ENCODE results near the gene AMN.
"Not testable (repeated sequence)": the region's sequence is repeated elsewhere in the genome, so short reads cannot be mapped to it uniquely, and the experiment has no call there.

The AMN gene

DNA sequence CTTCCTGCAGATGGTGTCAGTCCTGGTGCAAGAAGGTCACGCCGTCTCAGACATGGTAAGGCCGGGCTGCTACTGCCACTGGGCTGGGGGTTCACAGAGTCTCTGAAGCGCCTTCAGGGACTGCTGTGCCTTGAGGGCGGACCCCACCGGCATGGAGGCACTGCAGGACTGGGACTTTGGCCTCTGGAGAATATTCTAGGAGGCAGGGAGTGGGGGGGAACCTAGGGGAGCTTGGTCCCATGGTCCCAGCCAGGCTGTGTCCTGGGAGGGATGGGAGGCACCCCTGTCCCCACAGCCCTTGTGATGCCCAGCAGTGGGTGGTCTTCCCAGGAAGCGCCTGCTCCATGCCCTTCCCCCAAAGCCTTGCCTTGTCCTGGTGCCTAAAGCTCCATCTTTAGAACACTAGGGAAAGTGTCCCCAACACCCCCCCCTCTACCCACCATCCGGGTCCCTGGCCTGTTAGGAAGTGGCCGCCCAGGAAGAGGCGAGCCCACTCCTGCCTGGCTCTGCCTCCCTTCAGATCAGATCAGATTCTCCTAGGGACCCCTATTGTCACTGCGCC, 1.5 kb downstream of the AMN start:
- TF ChIP-seq, protein P1, sequence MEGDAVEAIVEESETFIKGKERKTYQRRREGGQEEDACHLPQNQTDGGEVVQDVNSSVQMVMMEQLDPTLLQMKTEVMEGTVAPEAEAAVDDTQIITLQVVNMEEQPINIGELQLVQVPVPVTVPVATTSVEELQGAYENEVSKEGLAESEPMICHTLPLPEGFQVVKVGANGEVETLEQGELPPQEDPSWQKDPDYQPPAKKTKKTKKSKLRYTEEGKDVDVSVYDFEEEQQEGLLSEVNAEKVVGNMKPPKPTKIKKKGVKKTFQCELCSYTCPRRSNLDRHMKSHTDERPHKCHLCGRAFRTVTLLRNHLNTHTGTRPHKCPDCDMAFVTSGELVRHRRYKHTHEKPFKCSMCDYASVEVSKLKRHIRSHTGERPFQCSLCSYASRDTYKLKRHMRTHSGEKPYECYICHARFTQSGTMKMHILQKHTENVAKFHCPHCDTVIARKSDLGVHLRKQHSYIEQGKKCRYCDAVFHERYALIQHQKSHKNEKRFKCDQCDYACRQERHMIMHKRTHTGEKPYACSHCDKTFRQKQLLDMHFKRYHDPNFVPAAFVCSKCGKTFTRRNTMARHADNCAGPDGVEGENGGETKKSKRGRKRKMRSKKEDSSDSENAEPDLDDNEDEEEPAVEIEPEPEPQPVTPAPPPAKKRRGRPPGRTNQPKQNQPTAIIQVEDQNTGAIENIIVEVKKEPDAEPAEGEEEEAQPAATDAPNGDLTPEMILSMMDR (IDR thresholded peaks at IDR 0.05; ENCODE audit: extremely low read depth, insufficient read depth, missing control alignments): no peak
- in situ Hi-C loops (cut with MboI; ENCODE audit: low pct_unique_long_range_greater_than_20kb, low sequenced_read_pairs, unreplicated experiment): no loop called here
- DNase-seq (ENCODE audit: low spot score): no peak

DNA sequence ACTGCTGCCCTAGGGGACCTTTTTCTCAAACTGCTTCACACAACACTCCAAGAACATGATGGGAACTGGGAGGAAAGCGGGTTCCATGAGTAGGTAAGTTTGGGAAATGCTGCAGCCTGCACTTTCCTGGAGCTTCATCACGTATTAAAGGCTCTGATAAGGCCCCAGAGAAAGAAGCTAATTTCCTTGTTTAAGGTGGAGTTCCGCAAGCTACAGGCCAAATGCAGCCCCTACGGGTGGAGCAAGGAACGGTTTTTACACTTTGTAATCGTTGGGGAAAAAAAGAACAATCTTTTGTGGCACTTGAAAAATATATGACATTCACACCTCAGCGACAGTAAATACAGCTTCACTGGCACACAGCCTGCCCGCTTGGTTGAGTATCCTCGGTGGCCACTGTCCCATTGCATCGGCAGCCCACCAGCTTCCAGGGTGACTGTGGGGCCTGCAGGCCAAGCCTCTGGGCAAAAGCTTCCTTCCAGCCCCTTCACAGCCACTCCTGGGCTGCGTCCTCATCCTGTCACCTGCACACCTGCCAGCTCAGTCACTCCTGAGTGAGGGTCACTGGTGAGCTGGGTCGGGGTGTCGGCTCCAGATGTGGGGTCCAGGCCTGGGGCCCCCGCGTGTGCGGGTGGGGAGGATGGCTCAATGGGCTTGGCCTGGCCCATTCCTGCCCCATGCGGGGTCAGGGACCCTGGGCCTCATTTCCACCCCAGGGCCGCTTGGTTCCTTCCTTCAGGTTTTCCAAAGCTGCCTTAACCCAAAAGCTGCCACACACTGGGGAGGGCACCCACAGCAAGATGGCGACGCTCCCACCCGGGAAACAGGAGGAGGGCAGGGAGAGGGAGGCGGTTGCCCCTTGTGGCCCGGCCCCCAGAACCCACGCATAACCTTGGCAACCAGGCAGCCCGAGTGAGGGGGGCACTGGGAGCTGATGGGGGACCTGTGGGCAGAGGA, 2.4 kb downstream of the AMN start:
- in situ Hi-C loops (cut with MboI; ENCODE audit: low pct_unique_long_range_greater_than_20kb, low sequenced_read_pairs, unreplicated experiment): no loop called here
- DNase-seq (ENCODE audit: low spot score): no peak
- TF ChIP-seq, protein P1 (IDR thresholded peaks at IDR 0.05; ENCODE audit: extremely low read depth, insufficient read depth, missing control alignments): no peak

DNA sequence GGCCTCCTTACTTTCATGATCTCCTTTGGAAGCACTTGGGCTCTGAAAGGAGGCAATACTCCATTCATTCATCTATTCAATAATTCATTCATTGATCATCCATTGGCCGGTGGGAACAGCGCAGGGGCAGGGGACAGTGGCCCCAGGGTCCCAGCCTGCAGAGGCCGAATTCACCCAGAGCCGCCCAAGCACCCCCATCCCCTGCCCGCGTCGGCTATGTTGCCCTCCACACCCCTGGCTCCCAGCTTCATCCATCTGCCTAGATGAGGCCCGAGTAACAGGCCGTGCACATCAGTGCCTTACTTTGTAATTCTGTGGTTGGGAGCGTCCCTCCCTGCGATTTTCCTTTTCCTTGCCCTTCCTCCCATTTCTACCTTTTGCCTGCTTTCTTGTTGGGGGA, 3.2 kb downstream of the AMN start:
- in situ Hi-C loops (cut with MboI; ENCODE audit: low pct_unique_long_range_greater_than_20kb, low sequenced_read_pairs, unreplicated experiment): no loop called here
- DNase-seq (ENCODE audit: low spot score): no peak
- TF ChIP-seq, protein P1 (IDR thresholded peaks at IDR 0.05; ENCODE audit: extremely low read depth, insufficient read depth, missing control alignments): no peak

DNA sequence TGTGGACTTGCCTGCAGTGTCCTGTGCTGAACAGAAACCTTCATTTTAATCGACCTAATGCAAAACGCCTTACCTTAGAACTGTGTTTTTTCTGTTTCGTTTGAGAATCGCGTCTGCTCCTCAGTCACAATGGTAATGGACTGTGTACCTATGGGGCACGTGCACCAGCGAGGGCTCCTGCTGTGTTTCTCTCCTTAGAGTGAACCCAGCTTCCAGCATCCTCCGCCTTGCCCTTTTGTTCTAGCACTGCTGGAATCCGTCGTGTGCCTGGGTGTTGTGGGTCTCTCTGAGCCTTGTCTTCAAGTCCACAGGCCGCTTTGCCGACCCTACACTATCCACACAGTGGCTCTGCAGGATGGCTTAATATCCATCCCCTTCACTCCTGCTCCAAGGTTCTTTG, 3.6 kb downstream of the AMN start:
- TF ChIP-seq, protein P1 (IDR thresholded peaks at IDR 0.05; ENCODE audit: extremely low read depth, insufficient read depth, missing control alignments): no peak
- in situ Hi-C loops (cut with MboI; ENCODE audit: low pct_unique_long_range_greater_than_20kb, low sequenced_read_pairs, unreplicated experiment): no loop called here

DNA sequence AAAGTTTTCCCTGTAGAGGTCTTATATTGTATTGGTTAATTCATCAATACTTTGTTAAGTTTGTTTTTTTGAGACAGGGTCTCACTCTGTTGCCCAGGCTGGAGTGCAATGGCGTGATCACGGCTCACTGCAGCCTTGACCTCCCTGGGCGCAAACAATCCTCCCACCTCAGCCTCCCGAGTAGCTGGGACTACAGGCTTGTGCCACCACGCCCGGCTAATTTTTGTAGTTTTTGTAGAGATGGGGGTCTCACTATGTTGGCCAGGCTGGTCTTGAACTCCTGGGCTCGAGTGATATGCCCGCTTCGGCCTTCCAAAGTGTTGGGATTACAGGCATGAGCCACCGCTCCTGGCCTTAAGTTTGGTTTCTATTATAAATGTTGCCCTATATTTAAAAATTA, 4.4 kb downstream of the AMN start:
- DNase-seq (ENCODE audit: low spot score); in situ Hi-C loops (cut with MboI; ENCODE audit: low pct_unique_long_range_greater_than_20kb, low sequenced_read_pairs, unreplicated experiment): not testable (repeated sequence)

More for the DNA sequence above, 3.6 kb downstream of the AMN start:
- no peak for DNase-seq (ENCODE audit: low spot score)

DNA sequence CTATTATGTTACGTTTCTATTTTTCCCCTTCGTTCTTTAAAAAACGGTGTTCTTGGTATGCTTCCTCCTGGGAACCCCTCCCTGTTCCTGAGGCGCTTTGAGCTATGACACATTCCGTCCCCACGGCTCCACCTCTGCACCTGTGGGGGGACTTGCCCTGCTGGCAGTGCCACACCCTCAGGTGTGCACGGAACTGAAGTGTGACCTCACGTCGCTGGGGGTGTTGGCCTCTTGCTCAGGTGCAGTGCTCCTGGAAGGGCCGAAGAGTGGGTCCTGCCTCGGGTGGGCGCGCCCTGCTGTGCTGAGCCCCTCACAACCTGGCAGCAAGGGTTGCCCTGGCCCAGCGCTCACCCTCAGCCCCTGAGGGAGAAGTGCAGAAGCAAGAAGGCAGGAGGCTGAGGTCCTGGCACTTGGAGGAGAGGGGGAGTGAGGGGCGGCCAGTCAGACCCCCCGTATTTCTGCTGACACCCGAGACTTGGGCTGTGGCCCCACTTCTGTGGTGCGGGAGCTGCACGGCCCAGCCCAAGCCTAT, 4.9 kb downstream of the AMN start:
- DNase-seq (ENCODE audit: low spot score): no peak
- TF ChIP-seq, protein P1 (IDR thresholded peaks at IDR 0.05; ENCODE audit: extremely low read depth, insufficient read depth, missing control alignments): no peak
- in situ Hi-C loops (cut with MboI; ENCODE audit: low pct_unique_long_range_greater_than_20kb, low sequenced_read_pairs, unreplicated experiment): no loop called here
